Breast epithelium (tissue), 3 donors: ENCODE measurements around the gene TMEM245.

ENCODE experiments used
- CTCF ChIP-seq, 3 donors: fragments of 450-650 bp; IDR thresholded peaks; one replicate each; pipeline ENCODE4 v1.5.1; 2016 to 2017; ENCODE audit warnings: antibody characterized with exemption in 3 of 3, mild to moderate bottlenecking in 3 of 3, moderate library complexity in 3 of 3
- POLR2A ChIP-seq: fragments of 450-650 bp; IDR thresholded peaks from one replicate; pipeline ENCODE4 v1.6.1; 2016; ENCODE audit warnings: antibody characterized with exemption, mild to moderate bottlenecking, moderate library complexity

GRCh38 chr9:109097146-109097545, 22.6 kb downstream of the TMEM245 start:
- TF ChIP-seq POLR2A (no peak), CTCF (IDR thresholded peaks at IDR 0.05) (no peak)
